GM21529 (cell line): Measurements from ENCODE around the gene IFFO2.
A peak's percentile ranks its signal among the peaks of the same experiment; 100 is the strongest.

Experiments used
- ATAC-seq: cut with Tn5 transposase; IDR thresholded peaks from one replicate; pipeline ENCODE4 v1.9.1; 2021; ENCODE audit not compliant: unreplicated experiment

The IFFO2 gene

GRCh38 chr1:18972991-18973390 is 16.5 kb upstream of the IFFO2 start:
- ATAC-seq: no peak

- ATAC-seq: no peak
These were observed 16.1 kb upstream of the IFFO2 start for GRCh38 chr1:18972531-18972930.

- no peak for ATAC-seq
These were observed 14.3 kb upstream of the IFFO2 start for GRCh38 chr1:18970762-18971161.

GRCh38 chr1:18970358-18970757 is 13.9 kb upstream of the IFFO2 start:
- ATAC-seq: no peak

GRCh38 chr1:18967066-18967690 is 10.7 kb upstream of the IFFO2 start:
- ATAC-seq: no peak

- peak; percentile 49 for ATAC-seq
These were observed 9.0 kb upstream of the IFFO2 start for GRCh38 chr1:18965206-18966173.

- ATAC-seq: no peak
These were observed 7.5 kb upstream of the IFFO2 start for GRCh38 chr1:18963968-18964367.

GRCh38 chr1:18962855-18963737 is 6.6 kb upstream of the IFFO2 start:
- no peak for ATAC-seq

GRCh38 chr1:18962121-18962721 is 5.7 kb upstream of the IFFO2 start:
- ATAC-seq: no peak

- ATAC-seq: no peak
These were observed 4.3 kb upstream of the IFFO2 start for GRCh38 chr1:18960821-18961220.

- ATAC-seq: no peak
These were observed 3.9 kb upstream of the IFFO2 start for GRCh38 chr1:18960409-18960808.

GRCh38 chr1:18959591-18959990 is 3.1 kb upstream of the IFFO2 start:
- no peak for ATAC-seq

- no peak for ATAC-seq
These were observed 1.2 kb upstream of the IFFO2 start for GRCh38 chr1:18957532-18958300.

GRCh38 chr1:18957136-18957521 is 653 bp upstream of the IFFO2 start:
- no peak for ATAC-seq

- ATAC-seq: peak; percentile 13
These were observed 859 bp downstream of the IFFO2 start for GRCh38 chr1:18955441-18956192.

- no peak for ATAC-seq
These were observed 1.4 kb downstream of the IFFO2 start for GRCh38 chr1:18955131-18955440.

- no peak for ATAC-seq
These were observed 2.0 kb downstream of the IFFO2 start for GRCh38 chr1:18954270-18955071.

- no peak for ATAC-seq
These were observed 2.7 kb downstream of the IFFO2 start for GRCh38 chr1:18953731-18954231.
